Testis (tissue), 2 donors: ENCODE measurements around the gene ANP32B.

ENCODE experiments used
- POLR2A ChIP-seq: fragments of 450-650 bp; IDR thresholded peaks from one replicate; pipeline ENCODE4 v1.6.1; 2017; ENCODE audit warnings: antibody characterized with exemption, mild to moderate bottlenecking, moderate library complexity
- TF ChIP-seq, protein P1 (sequence below), 3 experiments: fragments of 450-650 bp in 2 of 3; fragments of 200-600 bp in 1 of 3; sonication (generic) in 1 of 3; IDR thresholded peaks; one replicate each; pipeline ENCODE4 v1.5.1; 2016 to 2019; ENCODE audit warnings: antibody characterized with exemption in 3 of 3, mild to moderate bottlenecking in 2 of 3, moderate library complexity in 1 of 3

DNA sequence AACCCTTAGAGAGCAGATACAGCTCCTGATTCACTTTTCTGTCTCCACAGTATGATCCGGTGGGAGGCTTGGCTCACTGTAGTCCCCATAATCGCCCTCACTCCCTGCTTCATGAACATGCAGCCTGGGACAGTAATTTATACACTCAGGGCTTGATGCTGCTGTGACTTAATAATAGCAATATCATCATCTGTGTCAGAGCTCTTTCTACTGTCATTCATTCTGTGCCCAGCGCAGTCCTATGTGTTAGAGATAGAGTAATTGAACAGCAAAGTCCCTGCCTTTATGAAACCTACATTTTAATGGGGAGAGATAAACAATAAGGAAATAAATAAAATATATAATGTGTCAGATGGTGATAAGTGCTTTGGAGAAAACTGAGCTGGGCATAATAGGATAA, 42.4 kb upstream of the ANP32B start:
- no peak for TF ChIP-seq POLR2A
- TF ChIP-seq, protein P1, sequence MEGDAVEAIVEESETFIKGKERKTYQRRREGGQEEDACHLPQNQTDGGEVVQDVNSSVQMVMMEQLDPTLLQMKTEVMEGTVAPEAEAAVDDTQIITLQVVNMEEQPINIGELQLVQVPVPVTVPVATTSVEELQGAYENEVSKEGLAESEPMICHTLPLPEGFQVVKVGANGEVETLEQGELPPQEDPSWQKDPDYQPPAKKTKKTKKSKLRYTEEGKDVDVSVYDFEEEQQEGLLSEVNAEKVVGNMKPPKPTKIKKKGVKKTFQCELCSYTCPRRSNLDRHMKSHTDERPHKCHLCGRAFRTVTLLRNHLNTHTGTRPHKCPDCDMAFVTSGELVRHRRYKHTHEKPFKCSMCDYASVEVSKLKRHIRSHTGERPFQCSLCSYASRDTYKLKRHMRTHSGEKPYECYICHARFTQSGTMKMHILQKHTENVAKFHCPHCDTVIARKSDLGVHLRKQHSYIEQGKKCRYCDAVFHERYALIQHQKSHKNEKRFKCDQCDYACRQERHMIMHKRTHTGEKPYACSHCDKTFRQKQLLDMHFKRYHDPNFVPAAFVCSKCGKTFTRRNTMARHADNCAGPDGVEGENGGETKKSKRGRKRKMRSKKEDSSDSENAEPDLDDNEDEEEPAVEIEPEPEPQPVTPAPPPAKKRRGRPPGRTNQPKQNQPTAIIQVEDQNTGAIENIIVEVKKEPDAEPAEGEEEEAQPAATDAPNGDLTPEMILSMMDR (IDR thresholded peaks at IDR 0.05) = no peak
